ENCODE data around the gene KDM4B. TPM values are rescaled to one million over a fixed set of nuclear protein-coding genes. Genes with fewer than 3 reads are reported as not detected.

The KDM4B gene
- total RNA-seq, 1 experiment from 2014 or later, result 43.7 TPM

GRCh38 chr19:4971424-4971793, 2.5 kb downstream of the KDM4B start:
- Histone ChIP-seq H3K23me2 (ENCODE audit: insufficient read length, low read depth, low read length, poor library complexity, severe bottlenecking) (peaks cover 12% of the 10 kb centered on the region), H2BK5ac (ENCODE audit: insufficient read length, low read length) (no peak overlapping the region), H3K27me3 (ENCODE audit: insufficient read depth, low read length) (no peaks in the 10 kb centered on the region), H2BK12ac (ENCODE audit: insufficient read length, low read depth, low read length) (no peak overlapping the region), H2BK15ac (ENCODE audit: low read depth, low read length) (no peak overlapping the region), H3K79me2 (ENCODE audit: insufficient read depth, low read length) (peaks cover 7% of the 10 kb centered on the region; the same call in 1 of the 2 replicates), H4K91ac (ENCODE audit: insufficient read length, low read depth, low read length) (no peak overlapping the region), H2AFZ (ENCODE audit: low read length) (no peak overlapping the region), H3K56ac (ENCODE audit: insufficient read length, low read depth, low read length) (no peak overlapping the region), H2AK5ac (ENCODE audit: insufficient read length, low read length) (no peak overlapping the region), H3K9ac (ENCODE audit: extremely low read depth, insufficient read length, low read length) (no peak overlapping the region), H3K23ac (ENCODE audit: insufficient read length, low read depth, low read length) (no peak overlapping the region), H3K4me1 (ENCODE audit: insufficient read depth, low read length) (no peaks in the 10 kb centered on the region), H4K20me1 (ENCODE audit: control insufficient read depth, insufficient read depth, insufficient read length) (peaks cover 2% of the 10 kb centered on the region), H3K4ac (ENCODE audit: low read depth, low read length) (no peak overlapping the region), H3K27ac (ENCODE audit: insufficient read length, low read depth, low read length) (no peak overlapping the region), H4K8ac (replicated peaks; ENCODE audit: insufficient read length, low read depth, low read length) (no peak overlapping the region), H3K18ac (ENCODE audit: insufficient read length, low read depth, low read length) (no peak overlapping the region), H3K14ac (ENCODE audit: insufficient read depth, low read length) (no peak overlapping the region; the same call in 1 of the 2 replicates), H3K9me3 (ENCODE audit: control insufficient read depth, low read depth, low read length) (no peaks in the 10 kb centered on the region), H3T11ph (ENCODE audit: low read length) (no peak overlapping the region), H3K4me2 (ENCODE audit: insufficient read depth, insufficient read length, low read length) (peak overlapping the region; percentile 72), H2BK120ac (ENCODE audit: low read depth, low read length, poor library complexity, severe bottlenecking) (no peak overlapping the region), H4K5ac (ENCODE audit: insufficient read length, low read depth, low read length) (no peak overlapping the region), H3K79me1 (ENCODE audit: insufficient read depth, low read depth, low read length, poor library complexity, severe bottlenecking) (no peaks in the 10 kb centered on the region), H2BK20ac (ENCODE audit: low read depth, low read length, poor library complexity, severe bottlenecking) (no peak overlapping the region)
- Mint-ChIP-seq H3K4me1 (peaks cover 34 to 46% of the 10 kb centered on the region in 2 experiments), H3K9me3 (no peaks in the 10 kb centered on the region; a peak in 1 of 5 replicates), H3K36me3 (ENCODE audit: insufficient read depth in 1 of 3, low read depth in 3 of 3) (peaks cover 0 to 5% (median 0%) of the 10 kb centered on the region in 3 experiments; a peak in 5 of 7 replicates), H3K4me3 (peak overlapping the region; percentile 88 to 97), H3K27me3 (ENCODE audit: low read depth) (peaks cover 5% of the 10 kb centered on the region), H3K27ac (peak overlapping the region in 2 of 3 experiments; percentile 42 to 54; a peak in 3 of 7 replicates)
- WGBS (ENCODE audit: extremely low coverage, insufficient read length, low lambda C conversion rate), result no CpG with 5 or more reads among the region's 10 CpGs
- DNase-seq, result peak; percentile 84
- TF ChIP-seq CTCF (conservative IDR thresholded peaks at IDR 0.05), result no peak
